ENCODE measurements around the gene CACNA1G. TPM values are rescaled to one million over a fixed set of nuclear protein-coding genes. Genes with fewer than 3 reads are reported as not detected.

CACNA1G gene
- total and polyA plus RNA-seq, 3 donors from 2014 or later = 1.3 to 1.7 (median 1.7) TPM

DNA sequence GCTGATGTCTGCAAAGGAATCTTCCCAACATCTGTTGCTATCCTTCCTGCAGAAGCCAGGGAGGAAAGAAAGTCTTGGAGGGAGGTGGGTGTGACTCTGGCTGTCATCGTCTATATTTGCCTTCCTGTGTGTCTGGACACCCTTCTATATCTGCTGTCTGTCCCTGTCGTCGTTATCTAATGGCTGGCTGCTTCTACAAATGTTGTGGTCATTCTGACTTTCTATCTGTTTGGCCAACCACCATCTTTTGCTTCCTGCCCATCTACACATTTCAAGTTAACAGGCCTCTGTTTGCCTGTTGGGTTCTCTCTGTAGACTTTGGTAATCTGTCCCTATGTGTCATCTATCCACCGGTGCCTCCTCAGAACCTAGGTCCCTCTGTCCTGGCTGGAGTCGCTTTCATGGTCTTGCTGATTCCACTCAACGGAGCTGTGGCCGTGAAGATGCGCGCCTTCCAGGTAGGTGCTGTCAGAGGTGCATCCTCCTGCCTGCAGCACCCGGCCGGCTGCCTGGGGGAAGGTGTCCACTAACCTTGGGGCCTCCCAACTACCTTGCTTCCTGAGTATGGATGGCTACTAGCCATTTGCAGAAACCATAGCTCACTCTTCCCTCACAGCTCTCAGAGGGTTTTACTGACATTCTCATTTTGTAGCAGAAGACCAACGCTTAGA is 104.4 kb downstream of the CACNA1G start:
- Histone ChIP-seq H3K27ac (no peak overlapping the region), H3K9me3 (no peaks in the 10 kb centered on the region), H3K36me3 (ENCODE audit: low read depth, missing control alignments) (no peaks in the 10 kb centered on the region), H3K27me3 (no peaks in the 10 kb centered on the region), H3K4me3 (no peak overlapping the region), H3K4me1 (peaks cover 14% of the 10 kb centered on the region)
- DNase-seq = no peak
- TF ChIP-seq, protein P1, sequence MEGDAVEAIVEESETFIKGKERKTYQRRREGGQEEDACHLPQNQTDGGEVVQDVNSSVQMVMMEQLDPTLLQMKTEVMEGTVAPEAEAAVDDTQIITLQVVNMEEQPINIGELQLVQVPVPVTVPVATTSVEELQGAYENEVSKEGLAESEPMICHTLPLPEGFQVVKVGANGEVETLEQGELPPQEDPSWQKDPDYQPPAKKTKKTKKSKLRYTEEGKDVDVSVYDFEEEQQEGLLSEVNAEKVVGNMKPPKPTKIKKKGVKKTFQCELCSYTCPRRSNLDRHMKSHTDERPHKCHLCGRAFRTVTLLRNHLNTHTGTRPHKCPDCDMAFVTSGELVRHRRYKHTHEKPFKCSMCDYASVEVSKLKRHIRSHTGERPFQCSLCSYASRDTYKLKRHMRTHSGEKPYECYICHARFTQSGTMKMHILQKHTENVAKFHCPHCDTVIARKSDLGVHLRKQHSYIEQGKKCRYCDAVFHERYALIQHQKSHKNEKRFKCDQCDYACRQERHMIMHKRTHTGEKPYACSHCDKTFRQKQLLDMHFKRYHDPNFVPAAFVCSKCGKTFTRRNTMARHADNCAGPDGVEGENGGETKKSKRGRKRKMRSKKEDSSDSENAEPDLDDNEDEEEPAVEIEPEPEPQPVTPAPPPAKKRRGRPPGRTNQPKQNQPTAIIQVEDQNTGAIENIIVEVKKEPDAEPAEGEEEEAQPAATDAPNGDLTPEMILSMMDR (IDR thresholded peaks at IDR 0.05) = no peak
- no peak for TF ChIP-seq POLR2A (IDR thresholded peaks at IDR 0.05)
- WGBS, 2 donors = 86 to 94% methylated on average over 6 to 12 of the region's 12 CpGs
- intact Hi-C loops (cut with DNase I; ENCODE audit: low total_unique reads) = no loop called here

DNA sequence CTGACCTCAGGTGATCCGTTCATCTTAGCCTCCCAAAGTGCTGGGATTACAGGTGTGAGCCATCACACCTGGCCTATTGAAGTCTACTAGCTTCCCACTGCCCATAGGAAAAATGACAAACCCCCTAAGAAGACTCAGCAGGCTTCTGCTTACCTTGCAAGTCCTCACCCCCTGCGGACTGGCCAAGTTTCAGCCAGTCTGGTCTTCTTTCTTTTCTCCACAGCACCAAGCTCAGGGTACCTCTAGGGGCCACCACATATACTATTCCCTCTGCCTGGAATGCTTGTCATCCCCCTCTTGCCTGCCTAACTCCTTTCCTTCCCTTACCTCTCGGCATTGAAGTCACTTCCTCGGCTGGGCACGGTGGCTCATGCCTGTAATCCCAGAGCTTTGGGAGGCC is 105.3 kb downstream of the CACNA1G start:
- 93 to 95% methylated on average over 5 of the region's 5 CpGs for WGBS, 2 donors
- Histone ChIP-seq H3K4me3 (no peak overlapping the region), H3K27me3 (no peaks in the 10 kb centered on the region), H3K9me3 (no peaks in the 10 kb centered on the region), H3K27ac (no peak overlapping the region), H3K4me1 (peaks cover 5% of the 10 kb centered on the region), H3K36me3 (ENCODE audit: low read depth, missing control alignments) (no peaks in the 10 kb centered on the region)
- TF ChIP-seq, protein P1 (IDR thresholded peaks at IDR 0.05) = no peak
- no peak for TF ChIP-seq POLR2A (IDR thresholded peaks at IDR 0.05)
- intact Hi-C loops (cut with DNase I; ENCODE audit: low total_unique reads) = no loop called here
- DNase-seq = no peak

DNA sequence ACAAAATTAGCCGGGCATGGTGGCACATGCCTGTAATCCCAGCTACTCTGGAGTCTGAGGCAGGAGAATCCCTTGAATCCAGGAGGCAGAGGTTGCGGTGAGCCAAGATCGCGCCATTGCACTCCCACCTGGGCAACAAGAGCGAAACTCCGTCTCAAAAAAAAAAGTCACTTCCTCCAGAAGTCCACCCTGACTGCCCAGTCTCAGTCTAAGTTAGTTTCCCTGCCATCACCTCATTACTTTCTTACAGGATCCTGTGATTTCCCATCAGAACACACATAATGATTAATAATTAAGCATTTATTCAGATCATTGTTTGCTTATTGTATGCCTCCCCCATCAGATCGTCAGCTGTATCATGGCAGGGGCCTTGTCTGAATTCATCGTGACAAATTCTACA is 105.8 kb downstream of the CACNA1G start:
- peaks cover 3% of the 10 kb centered on the region for H3K4me1 ChIP-seq
- no peak overlapping the region for H3K4me3 ChIP-seq
- H3K9me3 ChIP-seq = no peaks in the 10 kb centered on the region
- no peaks in the 10 kb centered on the region for H3K36me3 ChIP-seq (ENCODE audit: low read depth, missing control alignments)
- no peak overlapping the region for H3K27ac ChIP-seq
- no peak for TF ChIP-seq POLR2A (IDR thresholded peaks at IDR 0.05)
- TF ChIP-seq, protein P1 (IDR thresholded peaks at IDR 0.05) = no peak
- intact Hi-C loops (cut with DNase I; ENCODE audit: low total_unique reads) = no loop called here
- no peaks in the 10 kb centered on the region for H3K27me3 ChIP-seq
- DNase-seq = no peak
- 93 to 99% methylated on average over 8 of the region's 8 CpGs for WGBS, 2 donors

DNA sequence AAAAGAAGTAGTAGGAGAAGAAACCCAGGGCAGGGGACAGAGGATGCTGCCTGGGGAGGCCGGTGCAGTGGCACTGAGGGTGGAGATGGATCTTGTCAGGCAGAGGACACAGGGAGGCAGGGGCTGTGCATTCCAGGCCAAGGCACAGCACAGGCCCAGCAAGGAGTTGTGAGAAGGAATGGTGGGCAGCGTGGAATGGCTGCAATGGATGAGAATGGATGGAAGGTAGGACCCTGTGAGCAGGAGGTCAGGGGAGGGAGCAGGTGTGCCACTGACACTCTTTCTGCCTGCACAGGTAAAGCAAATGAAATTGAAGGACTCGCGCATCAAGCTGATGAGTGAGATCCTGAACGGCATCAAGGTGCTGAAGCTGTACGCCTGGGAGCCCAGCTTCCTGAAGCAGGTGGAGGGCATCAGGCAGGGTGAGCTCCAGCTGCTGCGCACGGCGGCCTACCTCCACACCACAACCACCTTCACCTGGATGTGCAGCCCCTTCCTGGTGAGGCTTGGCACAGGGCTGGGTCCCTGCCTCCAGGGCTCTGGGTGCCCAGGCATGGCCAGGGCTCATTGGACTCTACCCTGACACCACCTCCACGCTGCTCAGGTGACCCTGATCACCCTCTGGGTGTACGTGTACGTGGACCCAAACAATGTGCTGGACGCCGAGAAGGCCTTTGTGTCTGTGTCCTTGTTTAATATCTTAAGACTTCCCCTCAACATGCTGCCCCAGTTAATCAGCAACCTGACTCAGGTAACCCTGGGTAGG is 106.9 kb downstream of the CACNA1G start:
- H3K4me3 ChIP-seq = no peak overlapping the region
- no peaks in the 10 kb centered on the region for H3K27me3 ChIP-seq
- H3K4me1 ChIP-seq = no peaks in the 10 kb centered on the region
- no peaks in the 10 kb centered on the region for H3K9me3 ChIP-seq
- WGBS, 2 donors = 93 to 98% methylated on average over 11 to 14 of the region's 14 CpGs
- intact Hi-C loops (cut with DNase I; ENCODE audit: low total_unique reads) = no loop called here
- no peak for DNase-seq
- no peaks in the 10 kb centered on the region for H3K36me3 ChIP-seq (ENCODE audit: low read depth, missing control alignments)
- H3K27ac ChIP-seq = no peak overlapping the region
- no peak for TF ChIP-seq POLR2A (IDR thresholded peaks at IDR 0.05)
- TF ChIP-seq, protein P1 (IDR thresholded peaks at IDR 0.05) = no peak

All from testis (tissue), 3 donors.